PC-3 (cell line): ENCODE measurements around the gene MAPK4. TPM values are rescaled to one million over a fixed set of nuclear protein-coding genes. Genes with fewer than 3 reads are reported as not detected.

Experiments
- ATAC-seq: fragments of 200-7000 bp; cut with Tn5 transposase; 2 replicates; pipeline ENCODE4 v1.9.1; 2020; ENCODE audit warnings: mild to moderate bottlenecking, moderate library complexity
- BruUV-seq: library from RNA; stranded (reverse); fragments of 400-500 nt; replicated peaks from 2 replicates; lab custom pipeline; 2021; lab: Mats Ljungman, UMichigan
- CTCF ChIA-PET: fragments of 300-600 bp; sonication (Branson Sonifier 250); formaldehyde crosslinking; loops from one replicate; lab custom pipeline; 2022; ENCODE audit warnings: antibody characterized with exemption; lab: Charles Lee
- POLR2A ChIA-PET: fragments of 300-600 bp; sonication (Branson Sonifier 250); formaldehyde crosslinking; loops from one replicate; lab custom pipeline; 2022; ENCODE audit warnings: antibody characterized with exemption; ENCODE audit not compliant: unreplicated experiment; lab: Charles Lee
- DNase-seq: peaks from one replicate; pipeline ENCODE4 v3.0.0-alpha.2; 2015
- H2AFZ ChIP-seq: fragments of 300-600 bp; sonication (generic); 2 replicates; pipeline ENCODE4 v1.6.0; 2016; ENCODE audit warnings: antibody characterized with exemption, low read length
- H3F3A ChIP-seq: fragments of 300-600 bp; sonication (generic); one replicate; pipeline ENCODE4 v1.6.0; 2017; ENCODE audit warnings: antibody characterized with exemption, low read length, control low read depth, mild to moderate bottlenecking; ENCODE audit not compliant: unreplicated experiment
- H3K27ac ChIP-seq: fragments of 300-600 bp; sonication (generic); 2 replicates; pipeline ENCODE4 v1.5.1; 2016; ENCODE audit warnings: mild to moderate bottlenecking, low read length
- H3K27me3 ChIP-seq: fragments of 300-600 bp; sonication (generic); 2 replicates; pipeline ENCODE4 v1.6.1; 2016; ENCODE audit warnings: low read length, mixed read lengths
- H3K36me3 ChIP-seq: fragments of 300-600 bp; sonication (generic); 2 replicates; pipeline ENCODE4 v1.6.1; 2016; ENCODE audit warnings: low read depth, mixed run types, low read length, mixed read lengths
- H3K4me1 ChIP-seq: fragments of 300-600 bp; sonication (generic); 2 replicates; pipeline ENCODE4 v1.5.1; 2016; ENCODE audit warnings: low read length; ENCODE audit not compliant: insufficient read depth
- H3K4me2 ChIP-seq: fragments of 300-600 bp; sonication (generic); 2 replicates; pipeline ENCODE4 v1.6.0; 2016; ENCODE audit warnings: low read length
- H3K4me3 ChIP-seq: fragments of 300-600 bp; sonication (generic); 2 replicates; pipeline ENCODE4 v1.5.1; 2016; ENCODE audit warnings: mild to moderate bottlenecking, low read length, mixed read lengths
- H3K79me2 ChIP-seq: fragments of 300-600 bp; sonication (generic); 2 replicates; pipeline ENCODE4 v1.6.1; 2017; ENCODE audit warnings: low read length, mixed read lengths
- H3K9ac ChIP-seq: fragments of 300-600 bp; sonication (generic); 2 replicates; pipeline ENCODE4 v1.6.0; 2016; ENCODE audit warnings: mild to moderate bottlenecking, low read length
- H3K9me2 ChIP-seq: fragments of 300-600 bp; sonication (generic); replicated peaks from 2 replicates; pipeline ENCODE4 v1.6.1; 2016; ENCODE audit warnings: mixed run types, low read length, mixed read lengths
- H3K9me3 ChIP-seq: fragments of 300-600 bp; sonication (generic); 2 replicates; pipeline ENCODE4 v1.6.1; 2016; ENCODE audit warnings: low read length, mixed read lengths
- H4K20me1 ChIP-seq: fragments of 300-600 bp; sonication (generic); 2 replicates; pipeline ENCODE4 v1.6.1; 2016; ENCODE audit warnings: low read length, mixed read lengths
- EZH2 ChIP-seq: fragments of 300-600 bp; sonication (generic); IDR thresholded peaks from one replicate; pipeline ENCODE4 v1.6.1; 2017; ENCODE audit warnings: antibody characterized with exemption, mild to moderate bottlenecking, low read length; ENCODE audit not compliant: unreplicated experiment
- EZH2phosphoT487 ChIP-seq: fragments of 300-600 bp; sonication (generic); IDR thresholded peaks from 2 replicates; pipeline ENCODE4 v1.6.1; 2018; ENCODE audit warnings: mild to moderate bottlenecking, antibody characterized with exemption, low read length, borderline replicate concordance
- intact Hi-C: fragments of 100-400 bp; cut with micrococcal nuclease; formaldehyde crosslinking; loops from 2 replicates; pipeline ENCODE4 v1.9.0; 2023
- total RNA-seq: library from RNA; depleted of rRNA; stranded (reverse); fragments of >200 nt; gene quantifications from 2 replicates; pipeline ENCODE4 v1.2.3, GENCODE V29; 2014
- TF ChIP-seq, protein P1 (sequence below): fragments of 300-600 bp; sonication (generic); conservative IDR thresholded peaks from 2 replicates; pipeline ENCODE4 v1.5.1; 2017; ENCODE audit warnings: antibody characterized with exemption, low read depth, mild to moderate bottlenecking, low read length

Gene MAPK4
- total RNA-seq, 1 experiment from 2014 or later, result not detected

DNA sequence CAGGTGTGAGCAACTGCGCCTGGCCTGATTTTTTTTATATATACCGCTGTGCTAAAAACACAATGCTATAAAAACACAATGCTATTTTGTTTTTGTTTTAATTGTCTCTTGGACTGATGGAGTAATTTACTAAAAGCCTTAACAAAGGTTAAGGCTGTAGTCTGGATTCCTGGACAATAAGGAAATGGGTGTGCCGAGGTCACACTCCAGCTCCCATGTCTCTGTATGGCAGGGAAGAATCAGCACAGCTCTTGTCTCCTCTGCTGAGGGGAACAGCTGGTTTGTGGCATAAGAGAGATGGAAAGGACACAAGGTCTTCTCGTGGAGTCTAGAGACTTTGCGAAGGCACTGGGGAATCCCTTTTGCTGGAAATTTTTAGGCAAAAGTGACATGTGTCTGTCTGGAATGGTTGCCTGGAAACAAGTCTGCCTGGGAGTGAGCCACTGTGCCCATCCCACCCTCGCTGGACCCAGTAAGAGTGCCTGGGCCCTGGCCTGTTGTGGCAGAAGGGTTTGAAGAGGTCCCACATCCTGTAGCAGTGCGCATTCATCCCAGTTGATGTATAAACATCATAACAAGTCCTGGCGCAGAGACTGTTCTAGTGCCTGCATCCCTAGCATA lies 73.1 kb downstream of the MAPK4 start:
- DNase-seq (no peak), ATAC-seq (no peak)
- H3F3A ChIP-seq, result no peaks in the 10 kb centered on the region
- no peak overlapping the region for H2AFZ ChIP-seq
- no peaks in the 10 kb centered on the region for H3K9me3 ChIP-seq
- H3K36me3 ChIP-seq, result no peaks in the 10 kb centered on the region
- TF ChIP-seq EZH2 (no peak), EZH2phosphoT487 (no peak)
- TF ChIP-seq, protein P1, sequence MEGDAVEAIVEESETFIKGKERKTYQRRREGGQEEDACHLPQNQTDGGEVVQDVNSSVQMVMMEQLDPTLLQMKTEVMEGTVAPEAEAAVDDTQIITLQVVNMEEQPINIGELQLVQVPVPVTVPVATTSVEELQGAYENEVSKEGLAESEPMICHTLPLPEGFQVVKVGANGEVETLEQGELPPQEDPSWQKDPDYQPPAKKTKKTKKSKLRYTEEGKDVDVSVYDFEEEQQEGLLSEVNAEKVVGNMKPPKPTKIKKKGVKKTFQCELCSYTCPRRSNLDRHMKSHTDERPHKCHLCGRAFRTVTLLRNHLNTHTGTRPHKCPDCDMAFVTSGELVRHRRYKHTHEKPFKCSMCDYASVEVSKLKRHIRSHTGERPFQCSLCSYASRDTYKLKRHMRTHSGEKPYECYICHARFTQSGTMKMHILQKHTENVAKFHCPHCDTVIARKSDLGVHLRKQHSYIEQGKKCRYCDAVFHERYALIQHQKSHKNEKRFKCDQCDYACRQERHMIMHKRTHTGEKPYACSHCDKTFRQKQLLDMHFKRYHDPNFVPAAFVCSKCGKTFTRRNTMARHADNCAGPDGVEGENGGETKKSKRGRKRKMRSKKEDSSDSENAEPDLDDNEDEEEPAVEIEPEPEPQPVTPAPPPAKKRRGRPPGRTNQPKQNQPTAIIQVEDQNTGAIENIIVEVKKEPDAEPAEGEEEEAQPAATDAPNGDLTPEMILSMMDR, result no peak
- H3K4me3 ChIP-seq, result no peak overlapping the region
- no peak overlapping the region for H3K9ac ChIP-seq
- H3K27ac ChIP-seq, result no peak overlapping the region
- no TSS peak for BruUV-seq
- H4K20me1 ChIP-seq, result no peaks in the 10 kb centered on the region
- peaks cover 6% of the 10 kb centered on the region for H3K4me1 ChIP-seq
- H3K9me2 ChIP-seq, result no peaks in the 10 kb centered on the region
- H3K4me2 ChIP-seq, result no peak overlapping the region
- CTCF ChIA-PET, result no interaction called here
- no peaks in the 10 kb centered on the region for H3K27me3 ChIP-seq
- H3K79me2 ChIP-seq, result no peaks in the 10 kb centered on the region
- intact Hi-C loops, result no loop called here
- POLR2A ChIA-PET, result no interaction called here

DNA sequence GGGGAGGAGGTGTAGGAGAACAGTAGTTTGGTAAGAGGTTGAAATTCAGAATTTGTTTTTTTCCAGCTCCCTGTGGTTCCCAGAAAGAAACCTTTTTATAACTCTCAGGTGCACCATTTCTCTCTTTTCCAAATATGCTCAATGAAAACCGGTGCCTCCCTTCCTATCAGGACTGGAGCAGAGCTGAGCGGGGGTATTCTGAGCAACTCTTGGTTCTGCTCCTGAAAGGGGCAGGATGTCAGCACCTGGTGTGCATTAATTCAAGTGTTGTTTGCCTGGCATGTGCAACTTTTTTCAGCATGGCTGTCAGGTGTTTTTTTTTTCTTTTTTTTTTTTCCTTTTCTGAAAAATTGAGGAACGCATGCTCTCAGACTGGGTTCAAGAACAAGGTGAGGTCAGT lies 74.1 kb downstream of the MAPK4 start:
- BruUV-seq, result no TSS peak
- CTCF ChIA-PET, result no interaction called here

DNA sequence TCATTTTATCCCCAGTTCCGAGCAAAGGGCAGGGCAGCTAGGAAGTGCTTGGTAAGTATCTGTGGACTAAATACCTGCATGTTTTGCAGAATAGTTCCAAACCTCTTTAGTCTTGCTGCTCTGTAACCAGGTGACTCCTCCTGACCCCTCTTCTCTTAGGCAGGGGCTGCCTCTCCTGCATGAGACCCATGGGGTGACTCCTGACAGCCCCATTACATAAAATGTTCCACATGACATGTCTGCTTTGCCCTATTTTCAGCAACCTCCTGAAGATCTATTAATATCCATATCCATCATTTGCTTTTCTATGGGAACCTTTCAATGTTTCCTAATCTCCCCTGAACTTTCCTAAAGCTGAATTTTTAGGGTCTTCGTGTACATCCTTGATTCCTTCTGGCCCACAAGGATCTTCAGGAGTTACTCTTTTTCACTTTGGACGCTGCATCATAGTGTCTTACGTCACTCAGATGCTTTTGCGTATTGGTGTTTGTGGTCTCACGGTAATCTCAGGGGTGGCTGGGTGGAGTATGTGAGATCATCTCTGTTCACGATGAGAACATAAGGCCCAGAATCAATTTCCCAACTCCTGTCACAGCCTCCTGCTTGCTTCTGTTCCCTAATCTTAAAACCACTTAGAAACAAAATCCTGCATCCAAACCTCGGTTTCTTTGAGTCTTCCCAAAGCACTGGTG lies 76.6 kb downstream of the MAPK4 start:
- ATAC-seq, result no peak
- POLR2A ChIA-PET, result no interaction called here

More for the DNA sequence above, 74.1 kb downstream of the MAPK4 start:
- no peak for TF ChIP-seq EZH2
- Histone ChIP-seq H4K20me1 (no peaks in the 10 kb centered on the region), H3K9ac (no peak overlapping the region), H3K27ac (no peak overlapping the region), H3K79me2 (no peaks in the 10 kb centered on the region), H3K4me2 (no peak overlapping the region), H3K27me3 (no peaks in the 10 kb centered on the region), H3K4me1 (peaks cover 6% of the 10 kb centered on the region), H3K36me3 (no peaks in the 10 kb centered on the region), H3F3A (no peaks in the 10 kb centered on the region), H3K9me3 (no peaks in the 10 kb centered on the region), H2AFZ (no peak overlapping the region), H3K4me3 (no peak overlapping the region), H3K9me2 (no peaks in the 10 kb centered on the region)
- no peak for DNase-seq
- ATAC-seq, result no peak
- POLR2A ChIA-PET, result no interaction called here
- intact Hi-C loops, result no loop called here

More for the DNA sequence above, 76.6 kb downstream of the MAPK4 start:
- Histone ChIP-seq H3K27me3 (0 out of 2 replicates have a peak, but pooled peaks cover 5% of the 10 kb centered on the region), H3K79me2 (no peaks in the 10 kb centered on the region), H2AFZ (no peak overlapping the region), H3K9me2 (no peaks in the 10 kb centered on the region), H3K4me2 (no peak overlapping the region), H3F3A (no peaks in the 10 kb centered on the region), H3K9me3 (no peaks in the 10 kb centered on the region), H4K20me1 (no peaks in the 10 kb centered on the region), H3K27ac (no peak overlapping the region), H3K9ac (no peak overlapping the region), H3K4me3 (no peak overlapping the region), H3K4me1 (peaks cover 6% of the 10 kb centered on the region), H3K36me3 (no peaks in the 10 kb centered on the region)
- DNase-seq, result no peak
- no peak for TF ChIP-seq EZH2
- CTCF ChIA-PET, result no interaction called here
- BruUV-seq, result no TSS peak
- intact Hi-C loops, result no loop called here
